ENCODE results near the gene PRMT6. TPM values are rescaled to one million over a fixed set of nuclear protein-coding genes. Genes with fewer than 3 reads are reported as not detected.

Gene PRMT6
- total RNA-seq, 1 donor from 2014 or later = 22.3 TPM

- no peak for DNase-seq (ENCODE audit: low spot score in 2 of 2, unreplicated experiment in 2 of 2)
These were observed 42.5 kb downstream of the PRMT6 start for GRCh38 chr1:107098961-107099360.

DNA sequence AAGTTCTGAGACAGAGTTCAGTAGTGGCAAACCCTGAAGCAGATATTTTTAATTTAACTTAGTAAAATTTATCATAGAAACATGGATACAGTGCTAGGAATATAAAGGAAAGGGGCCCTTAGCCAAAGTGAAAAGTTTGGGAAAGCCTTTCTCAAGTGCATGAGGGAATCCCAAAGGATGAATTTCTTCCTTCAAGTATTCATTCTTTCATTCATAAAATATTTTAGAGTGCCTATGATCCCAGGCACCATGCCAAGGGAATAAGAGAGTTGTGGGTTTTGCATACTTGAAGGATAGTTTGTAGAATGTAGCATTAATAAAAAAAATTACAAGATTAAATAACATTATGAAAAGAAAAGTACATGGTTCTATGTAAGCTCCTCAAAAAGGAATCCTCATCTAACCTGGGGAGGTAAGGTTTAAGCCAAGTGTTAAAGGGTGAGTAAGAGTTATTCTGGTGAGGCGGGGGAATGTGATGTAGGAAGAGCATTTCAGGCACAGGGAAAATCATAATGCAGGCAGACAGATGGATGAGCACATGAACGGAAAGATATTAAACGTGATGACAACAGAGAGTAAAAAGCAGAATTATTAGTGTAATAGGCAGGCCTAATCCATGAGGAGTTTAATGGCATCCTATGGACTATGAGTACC lies 44.0 kb downstream of the PRMT6 start:
- no peak for DNase-seq (ENCODE audit: low spot score in 2 of 2, unreplicated experiment in 2 of 2)
- H3K4me3 Mint-ChIP-seq = no peak overlapping the region
- no peak overlapping the region for H3K27ac Mint-ChIP-seq
- H3K4me1 Mint-ChIP-seq = no peaks in the 10 kb centered on the region
- no peaks in the 10 kb centered on the region for H3K36me3 Mint-ChIP-seq
- H3K9me3 Mint-ChIP-seq = peaks cover 10% of the 10 kb centered on the region
- peaks cover 5% of the 10 kb centered on the region for H3K27me3 Mint-ChIP-seq (ENCODE audit: low read depth)
- no peak for TF ChIP-seq CTCF (IDR thresholded peaks at IDR 0.05; ENCODE audit: unreplicated experiment)

More at GRCh38 chr1:107098961-107099360, 42.5 kb downstream of the PRMT6 start:
- no peaks in the 10 kb centered on the region for H3K36me3 Mint-ChIP-seq
- no peaks in the 10 kb centered on the region for H3K4me1 Mint-ChIP-seq
- TF ChIP-seq CTCF (IDR thresholded peaks at IDR 0.05; ENCODE audit: unreplicated experiment) = no peak
- H3K27me3 Mint-ChIP-seq (ENCODE audit: low read depth) = peaks cover 3% of the 10 kb centered on the region
- peaks cover 10% of the 10 kb centered on the region for H3K9me3 Mint-ChIP-seq
- no peak overlapping the region for H3K4me3 Mint-ChIP-seq
- no peak overlapping the region for H3K27ac Mint-ChIP-seq

GRCh38 chr1:107105914-107106313 lies 49.4 kb downstream of the PRMT6 start:
- DNase-seq (ENCODE audit: low spot score in 2 of 2, unreplicated experiment in 2 of 2) = no peak
- H3K27ac Mint-ChIP-seq = no peak overlapping the region
- H3K4me1 Mint-ChIP-seq = no peaks in the 10 kb centered on the region
- no peaks in the 10 kb centered on the region for H3K9me3 Mint-ChIP-seq
- peaks cover 5% of the 10 kb centered on the region for H3K27me3 Mint-ChIP-seq (ENCODE audit: low read depth)
- no peak overlapping the region for H3K4me3 Mint-ChIP-seq
- H3K36me3 Mint-ChIP-seq = no peaks in the 10 kb centered on the region
- no peak for TF ChIP-seq CTCF (IDR thresholded peaks at IDR 0.05; ENCODE audit: unreplicated experiment)

Other genes with a start within 250 kb of the PRMT6 start
- gene NTNG1, start 84.4 kb downstream of the PRMT6 start, total RNA-seq = 0.70 to 0.83 TPM (median 0.73 TPM) in 3 replicates